SJCRH30 (cell line): ENCODE measurements around the gene SAE1. TPM values are rescaled to one million over a fixed set of nuclear protein-coding genes. Genes with fewer than 3 reads are reported as not detected.

Experiments used
- DNase-seq, 2 experiments: peaks; one replicate each; pipeline ENCODE4 v3.0.0-alpha.2; 2015 to 2020
- H3K27ac ChIP-seq: fragments of 250-450 bp; sonication (Bioruptor Pico); 2 replicates; pipeline ENCODE4 v1.5.1; 2020; ENCODE audit warnings: mild to moderate bottlenecking, moderate library complexity
- H3K27me3 ChIP-seq: fragments of 250-450 bp; sonication (Bioruptor Pico); 2 replicates; pipeline ENCODE4 v1.5.1; 2020; ENCODE audit warnings: mild to moderate bottlenecking, moderate library complexity
- H3K36me3 ChIP-seq: fragments of 250-450 bp; sonication (Bioruptor Pico); 2 replicates; pipeline ENCODE4 v1.5.1; 2020; ENCODE audit warnings: mild to moderate bottlenecking, moderate library complexity
- H3K4me1 ChIP-seq: fragments of 250-450 bp; sonication (Bioruptor Pico); 2 replicates; pipeline ENCODE4 v1.5.1; 2020; ENCODE audit warnings: mild to moderate bottlenecking, moderate library complexity
- H3K4me3 ChIP-seq: fragments of 250-450 bp; sonication (Bioruptor Pico); 2 replicates; pipeline ENCODE4 v1.5.1; 2020; ENCODE audit warnings: mild to moderate bottlenecking, moderate library complexity
- H3K9me3 ChIP-seq: fragments of 250-450 bp; sonication (Bioruptor Pico); replicated peaks from 2 replicates; pipeline ENCODE4 v1.5.1; 2020; ENCODE audit warnings: mild to moderate bottlenecking, moderate library complexity
- total RNA-seq: library from RNA; depleted of rRNA; stranded (reverse); fragments of >200 nt; shearing (Covaris generic); gene quantifications from 2 replicates; pipeline ENCODE4 v1.2.3, GENCODE V29; 2014

SAE1 gene
- total RNA-seq, 1 experiment from 2014 or later, result 219 TPM

DNA sequence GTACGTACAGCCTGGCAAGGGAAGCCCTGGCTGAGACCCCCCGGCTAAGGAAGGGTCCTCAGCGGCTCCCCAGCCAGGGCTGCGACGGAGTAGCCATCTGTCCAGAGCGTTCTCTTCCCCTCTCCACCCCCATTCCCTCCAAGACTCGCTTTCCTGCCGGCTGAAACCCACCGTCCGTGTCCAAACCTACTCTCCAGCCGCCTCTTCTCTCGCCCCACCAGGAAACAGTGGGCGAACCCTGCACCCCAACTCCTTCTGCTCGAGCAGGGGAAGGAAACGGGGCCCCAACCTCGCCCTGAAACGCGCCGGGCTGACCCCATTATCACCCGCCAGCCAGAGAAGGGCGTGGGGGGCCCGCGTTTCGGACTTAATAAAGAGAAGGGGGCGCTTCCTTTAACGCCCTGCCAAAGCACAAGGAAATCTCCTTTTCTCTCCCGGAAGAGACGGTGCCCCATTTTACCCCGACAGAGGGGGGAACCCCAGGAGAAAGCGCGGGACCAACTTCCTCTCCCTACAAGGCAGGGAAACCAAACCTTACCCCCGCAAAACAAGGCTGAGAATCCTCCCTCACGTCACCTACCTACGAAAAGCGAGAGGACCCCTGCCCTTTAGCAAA is 19.5 kb upstream of the SAE1 start:
- DNase-seq, result peak in 1 of 2 experiments; percentile 34
- H3K4me3 ChIP-seq, result peak overlapping the region; percentile 83
- H3K27ac ChIP-seq, result peak overlapping the region; percentile 99
- H3K27me3 ChIP-seq, result no peaks in the 10 kb centered on the region
- H3K4me1 ChIP-seq, result peaks cover 8% of the 10 kb centered on the region; the same call in 1 of the 2 replicates
- no peaks in the 10 kb centered on the region for H3K9me3 ChIP-seq
- H3K36me3 ChIP-seq, result peaks cover 11% of the 10 kb centered on the region; the same call in 1 of the 2 replicates

DNA sequence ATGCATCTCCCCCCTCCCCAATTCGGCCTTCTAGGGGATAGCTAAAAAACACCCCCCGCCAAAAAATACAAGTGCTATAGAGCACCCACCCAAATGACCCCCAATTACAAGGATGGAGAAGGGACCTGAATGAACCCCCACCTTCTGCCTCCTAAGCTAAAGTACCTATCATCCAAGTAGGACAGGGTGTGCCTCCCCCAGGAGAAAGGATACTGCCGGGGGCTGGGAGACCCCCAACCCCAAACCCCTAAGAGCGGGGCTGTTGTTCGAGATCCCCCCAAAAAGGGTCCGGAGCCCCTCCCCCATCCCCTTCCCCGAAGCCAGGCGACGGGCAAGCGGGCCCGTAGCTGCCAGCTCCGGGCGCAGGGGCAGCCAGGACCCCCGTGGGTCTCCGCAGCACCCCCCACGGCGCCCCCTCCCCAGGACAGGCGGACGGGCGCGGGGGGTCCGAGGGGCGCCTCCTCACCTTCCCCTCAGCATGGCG is 18.9 kb upstream of the SAE1 start:
- peak overlapping the region; percentile 83 for H3K4me3 ChIP-seq
- peaks cover 8% of the 10 kb centered on the region; the same call in 1 of the 2 replicates for H3K4me1 ChIP-seq
- H3K27ac ChIP-seq, result peak overlapping the region; percentile 99
- H3K27me3 ChIP-seq, result no peaks in the 10 kb centered on the region
- no peak for DNase-seq
- H3K9me3 ChIP-seq, result no peaks in the 10 kb centered on the region
- H3K36me3 ChIP-seq, result peaks cover 9% of the 10 kb centered on the region; the same call in 1 of the 2 replicates

DNA sequence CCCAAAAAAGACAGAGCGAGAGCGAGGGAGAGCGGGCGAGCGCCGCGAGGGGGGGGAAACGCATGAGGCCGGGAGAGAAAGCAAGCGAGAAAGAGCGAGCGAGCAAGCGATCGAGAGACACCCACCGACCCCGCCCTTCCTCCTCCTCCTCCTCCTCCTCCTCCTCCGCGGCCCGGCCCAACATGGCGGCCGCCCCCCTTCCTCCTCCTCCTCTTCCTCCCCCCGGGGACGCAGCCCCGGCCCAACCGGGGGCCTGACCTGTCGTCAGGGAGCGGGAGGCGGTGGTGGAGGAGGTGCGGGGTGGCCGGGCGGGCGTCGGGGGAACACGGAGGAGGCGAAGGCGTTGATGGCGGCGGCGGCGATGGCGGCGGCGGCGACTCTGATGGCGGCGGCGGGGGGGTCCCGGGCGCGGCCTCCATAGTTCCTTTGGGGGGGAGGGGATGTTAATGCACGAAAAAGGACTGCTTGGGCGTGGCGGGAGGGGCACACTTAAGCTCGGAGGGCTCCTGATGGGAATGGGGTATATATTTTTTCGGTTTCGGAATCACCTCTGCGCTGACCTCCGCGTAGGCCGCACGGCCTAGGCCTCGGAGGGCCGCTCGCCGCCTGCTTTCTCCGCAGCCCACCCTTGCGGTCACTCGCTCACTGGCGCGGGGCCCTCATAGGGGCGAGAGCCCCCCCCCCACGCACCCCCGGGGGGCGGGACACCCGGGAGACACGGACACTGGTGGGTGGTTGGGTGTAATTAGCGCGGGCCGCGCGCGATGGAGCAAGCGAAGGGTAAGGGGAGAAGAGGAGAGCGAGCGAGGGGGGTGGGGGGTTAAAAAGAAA is 18.3 kb upstream of the SAE1 start:
- H3K4me1 ChIP-seq, result peaks cover 8% of the 10 kb centered on the region; the same call in 1 of the 2 replicates
- peak overlapping the region; percentile 83 for H3K4me3 ChIP-seq
- no peaks in the 10 kb centered on the region for H3K27me3 ChIP-seq
- peak; percentile 79 to 82 for DNase-seq
- peaks cover 9% of the 10 kb centered on the region; the same call in 1 of the 2 replicates for H3K36me3 ChIP-seq
- H3K27ac ChIP-seq, result peak overlapping the region; percentile 99
- no peaks in the 10 kb centered on the region for H3K9me3 ChIP-seq

DNA sequence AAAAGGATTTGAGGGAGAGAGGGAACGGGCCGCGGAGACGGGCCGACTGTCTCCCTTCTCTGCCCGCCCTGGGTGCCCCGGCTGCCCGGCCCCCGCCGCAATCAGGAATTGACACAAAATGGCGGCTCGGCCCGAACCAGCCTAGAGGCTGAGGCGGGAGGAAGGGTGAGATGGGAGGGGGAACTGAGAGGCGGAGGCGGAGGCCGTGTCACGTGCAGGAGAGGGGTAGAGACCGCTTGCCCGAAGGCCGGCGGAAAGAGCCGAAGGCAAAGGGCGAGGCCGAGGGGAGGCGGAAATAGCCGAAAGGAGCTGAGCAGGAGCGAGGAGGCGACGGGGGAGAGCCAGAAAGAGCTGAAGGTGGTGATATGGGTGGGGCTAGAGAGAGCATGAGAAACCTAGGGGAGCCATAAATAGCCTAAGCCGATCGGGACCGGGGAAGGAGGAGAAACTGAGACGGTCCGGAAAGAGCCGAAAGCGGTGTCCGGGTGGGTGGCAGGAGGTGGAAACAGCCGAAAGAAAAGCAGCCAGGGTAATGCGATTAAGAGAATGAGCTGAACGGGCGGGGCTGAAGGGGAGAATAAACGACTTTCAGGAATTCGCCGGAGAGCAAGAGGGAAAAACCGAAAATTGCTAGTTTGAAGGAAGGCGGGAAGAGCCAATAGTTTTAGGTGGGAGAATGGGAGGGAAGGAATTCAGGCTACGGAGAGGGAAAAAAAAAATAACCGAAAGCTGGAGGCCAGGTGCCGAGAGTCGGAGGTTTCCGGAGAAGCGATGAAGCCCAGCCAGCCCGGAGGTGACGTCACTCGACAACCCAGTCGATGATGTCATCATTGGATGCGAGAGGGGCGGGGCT is 17.4 kb upstream of the SAE1 start, which contains the start of gene ZC3H4:
Gene ZC3H4, minus strand, starts transcription at position 780 of the 853 bp plus-strand sequence. CDS start 1,192 bp downstream, outside the sequence.
- Histone ChIP-seq H3K27ac (peak within 1 kb of the TSS; percentile 99), H3K4me1 (peaks cover 8% of the 10 kb centered on the region; the same call in 1 of the 2 replicates), H3K9me3 (no peaks in the 10 kb centered on the region), H3K27me3 (no peaks in the 10 kb centered on the region), H3K4me3 (peak within 1 kb of the TSS; percentile 83), H3K36me3 (peaks cover 9% of the 10 kb centered on the region; the same call in 1 of the 2 replicates)
- peak; percentile 99 for DNase-seq

DNA sequence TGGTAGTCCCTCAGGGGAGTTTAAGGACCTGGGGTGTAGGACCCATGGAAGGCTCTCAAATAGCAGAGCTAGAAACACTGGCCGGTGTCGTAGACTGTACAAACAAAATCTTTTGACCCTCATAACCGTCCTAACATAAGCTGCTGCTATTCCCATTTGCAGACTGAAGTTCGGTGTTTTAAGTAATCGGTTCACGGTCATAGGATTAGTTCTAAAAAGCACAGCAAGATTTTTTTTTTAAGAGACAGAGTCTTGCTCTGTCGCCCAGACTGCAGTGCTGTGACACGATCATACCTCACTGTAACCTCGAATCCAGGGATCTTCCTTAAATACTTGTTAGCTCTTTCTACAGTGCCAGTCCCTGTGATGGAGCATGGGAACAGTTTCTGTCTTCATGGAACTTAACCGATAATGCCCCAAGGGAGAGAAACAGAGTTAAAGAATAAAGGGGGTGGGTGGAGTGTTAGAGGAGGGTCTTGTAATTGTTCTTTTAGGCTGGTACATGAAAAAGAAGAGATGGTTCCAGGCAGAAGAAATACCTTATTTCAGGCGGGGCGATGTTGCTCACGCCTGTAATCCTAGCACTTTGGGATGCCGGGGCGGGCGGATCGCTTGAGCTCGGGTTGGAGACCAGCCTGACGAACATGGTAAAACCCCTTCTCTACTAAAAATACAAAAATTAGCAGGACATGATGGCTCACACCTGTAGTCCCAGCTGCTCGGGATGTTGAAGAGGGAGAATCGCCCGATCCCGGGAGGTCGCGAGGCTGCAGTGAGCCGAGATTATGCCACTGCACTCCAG is 16.6 kb upstream of the SAE1 start:
- H3K4me1 ChIP-seq, result peaks cover 8% of the 10 kb centered on the region; the same call in 1 of the 2 replicates

DNA sequence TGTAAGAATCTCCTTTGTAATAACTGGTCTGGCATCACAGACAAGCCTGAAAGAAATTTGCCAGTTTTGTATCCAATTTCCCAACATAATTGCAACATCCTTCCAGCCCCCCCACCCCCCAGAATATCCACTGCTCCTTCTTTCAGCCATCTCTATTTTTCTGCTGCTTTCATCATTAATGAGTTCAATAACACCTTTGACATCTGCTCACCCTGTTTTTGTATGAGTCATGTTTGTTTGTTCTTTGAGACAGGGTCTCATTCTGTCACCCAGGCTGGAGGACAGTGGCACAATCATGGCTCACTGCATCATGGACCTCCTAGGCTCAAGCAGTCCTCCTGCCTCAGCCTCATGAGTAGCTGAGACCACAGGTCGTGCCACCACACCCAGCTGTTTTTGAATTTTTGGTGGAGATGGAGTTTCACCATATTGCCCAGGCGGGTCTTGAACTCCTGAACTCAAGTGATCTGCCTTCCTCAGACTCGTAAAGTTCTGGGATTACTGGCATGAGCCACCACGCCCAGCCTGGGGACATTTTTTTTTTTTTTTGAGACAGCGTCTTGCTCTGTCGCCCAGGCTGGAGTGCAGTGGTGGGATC is 10.1 kb upstream of the SAE1 start:
- no peak for DNase-seq
- H3K4me1 ChIP-seq, result peaks cover 9% of the 10 kb centered on the region
- no peaks in the 10 kb centered on the region for H3K9me3 ChIP-seq
- H3K27ac ChIP-seq, result no peak overlapping the region
- no peaks in the 10 kb centered on the region for H3K36me3 ChIP-seq
- no peak overlapping the region for H3K4me3 ChIP-seq
- no peaks in the 10 kb centered on the region for H3K27me3 ChIP-seq

More for the DNA sequence above, 16.6 kb upstream of the SAE1 start:
- peak in 1 of 2 experiments; percentile 45 for DNase-seq
- Histone ChIP-seq H3K4me3 (peak overlapping the region; percentile 83), H3K27ac (peak overlapping the region; percentile 99), H3K9me3 (no peaks in the 10 kb centered on the region), H3K27me3 (no peaks in the 10 kb centered on the region), H3K36me3 (peaks cover 8% of the 10 kb centered on the region; the same call in 1 of the 2 replicates)

DNA sequence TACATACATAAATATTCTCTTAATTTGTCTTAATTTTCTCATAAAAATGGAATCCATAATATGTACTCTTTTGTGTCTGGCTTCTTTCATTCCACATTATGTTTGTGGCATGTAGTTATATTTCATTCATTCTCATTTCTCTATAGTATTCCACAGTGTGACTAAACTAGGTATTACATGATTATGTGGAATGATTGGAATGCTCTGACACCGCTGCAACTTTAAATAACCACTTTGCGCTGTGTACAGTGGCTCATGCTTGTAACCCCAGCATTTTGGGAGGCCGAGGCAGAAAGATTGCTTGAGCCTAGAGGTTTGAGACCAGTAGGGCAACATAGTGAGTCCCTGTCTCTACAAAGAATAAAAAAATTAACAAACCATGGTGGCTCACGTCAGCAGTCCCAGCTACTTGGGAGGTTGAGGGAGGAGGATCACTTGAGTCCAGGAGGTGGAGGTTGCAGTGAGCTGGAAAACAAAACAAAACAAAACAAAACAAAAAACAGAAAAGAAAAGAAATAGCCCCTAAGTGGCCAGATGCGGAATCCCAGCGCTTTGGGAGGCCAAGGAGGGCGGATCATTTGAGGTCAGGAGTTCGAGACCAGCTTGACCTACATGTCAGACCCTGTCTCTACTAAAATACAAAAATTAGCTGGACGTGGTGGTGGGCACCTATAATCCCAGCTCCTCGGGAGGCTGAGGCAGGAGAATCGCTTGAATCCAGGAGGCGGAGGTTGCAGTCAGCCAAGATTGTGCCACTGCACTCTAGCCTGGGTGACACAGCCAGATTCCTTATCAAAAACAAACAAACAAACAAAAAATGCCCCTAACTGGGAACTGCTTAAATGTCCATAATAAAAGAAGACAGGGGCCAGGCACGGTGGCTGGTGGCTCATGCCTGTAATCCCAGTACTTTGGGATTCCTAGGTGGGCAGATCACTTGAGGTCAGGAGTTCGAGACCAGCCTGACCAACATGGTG is 8.0 kb upstream of the SAE1 start:
- Histone ChIP-seq H3K27ac (peak overlapping the region; percentile 29; the same call in 1 of the 2 replicates), H3K36me3 (no peaks in the 10 kb centered on the region), H3K9me3 (no peaks in the 10 kb centered on the region), H3K4me1 (peaks cover 9% of the 10 kb centered on the region), H3K4me3 (no peak overlapping the region), H3K27me3 (no peaks in the 10 kb centered on the region)
- DNase-seq, result peak; percentile 50 to 55

DNA sequence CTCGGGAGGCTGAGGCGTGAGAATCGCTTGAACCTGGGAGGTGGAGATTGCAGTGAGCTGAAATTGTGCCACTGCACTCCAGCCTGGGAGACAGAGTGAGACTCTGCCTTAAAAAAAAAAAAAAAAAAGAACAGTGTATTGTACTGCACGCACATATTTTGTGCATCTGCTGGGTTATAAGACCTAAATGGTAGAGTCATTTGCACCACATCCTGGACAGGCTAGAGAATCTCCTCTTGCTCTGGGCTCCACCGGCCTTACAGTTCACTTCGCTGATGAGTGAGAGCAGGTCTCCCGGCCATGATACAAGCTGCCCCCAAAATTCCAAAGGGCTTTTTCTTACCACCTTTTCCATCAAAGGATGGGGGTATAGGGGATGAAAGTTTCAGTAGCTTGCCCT is 7.2 kb upstream of the SAE1 start:
- Histone ChIP-seq H3K36me3 (no peaks in the 10 kb centered on the region), H3K4me3 (no peak overlapping the region), H3K9me3 (no peaks in the 10 kb centered on the region), H3K27me3 (no peaks in the 10 kb centered on the region), H3K4me1 (peaks cover 9% of the 10 kb centered on the region), H3K27ac (no peak overlapping the region)
- no peak for DNase-seq

DNA sequence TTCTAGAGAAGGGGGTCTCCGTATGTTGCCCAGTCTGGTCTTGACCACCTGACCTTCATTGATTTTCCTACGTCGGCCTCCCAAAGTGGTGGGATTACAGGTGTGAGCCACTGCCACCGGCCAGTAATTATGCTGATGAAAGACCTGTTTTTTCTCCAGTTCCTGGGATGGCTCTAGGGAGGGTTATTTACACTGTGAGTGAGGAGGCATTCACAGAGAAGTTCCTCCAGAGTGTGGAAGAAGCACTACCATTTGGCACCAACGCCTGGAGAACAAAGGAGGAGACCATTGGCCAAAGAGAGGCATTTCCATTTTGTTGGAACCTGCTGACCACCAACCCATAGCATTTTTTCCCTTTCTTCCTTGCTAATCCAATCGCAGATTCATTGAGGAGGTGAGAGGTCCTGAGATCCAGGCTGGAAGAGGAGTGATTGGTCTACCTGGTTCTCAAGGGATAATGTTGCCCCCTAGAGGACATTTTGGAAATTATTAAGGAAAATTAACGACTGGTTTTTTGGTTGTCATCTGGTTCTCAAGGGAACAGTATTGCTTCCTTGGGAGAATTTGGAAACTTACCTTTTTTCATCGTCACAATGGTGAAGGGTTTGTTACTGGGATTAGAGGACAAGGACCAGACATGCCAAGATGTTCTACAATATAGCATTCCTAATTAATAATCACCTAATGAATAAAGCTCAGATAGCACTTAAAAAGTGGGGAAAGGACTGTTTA is 5.5 kb upstream of the SAE1 start:
- DNase-seq, result peak; percentile 48 to 84
- Histone ChIP-seq H3K9me3 (no peaks in the 10 kb centered on the region), H3K27ac (no peak overlapping the region), H3K4me3 (no peak overlapping the region), H3K27me3 (no peaks in the 10 kb centered on the region), H3K4me1 (peaks cover 9% of the 10 kb centered on the region), H3K36me3 (no peaks in the 10 kb centered on the region)

DNA sequence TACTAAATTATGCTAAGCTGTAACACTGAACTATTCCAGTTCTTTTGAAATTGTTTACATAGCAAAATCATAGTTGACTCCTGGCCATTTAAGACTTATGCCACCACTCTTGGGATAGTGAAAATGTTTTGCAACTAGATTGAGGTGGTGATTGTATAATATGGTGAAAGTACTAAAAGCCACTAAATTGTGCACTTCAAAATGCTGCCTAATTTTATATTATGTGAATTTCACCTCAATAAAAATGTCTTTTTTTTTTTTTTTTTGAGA is 5.0 kb upstream of the SAE1 start:
- Histone ChIP-seq H3K27me3 (no peaks in the 10 kb centered on the region), H3K4me1 (peaks cover 9% of the 10 kb centered on the region), H3K4me3 (no peak overlapping the region), H3K27ac (no peak overlapping the region), H3K9me3 (no peaks in the 10 kb centered on the region), H3K36me3 (no peaks in the 10 kb centered on the region)
- DNase-seq, result no peak

DNA sequence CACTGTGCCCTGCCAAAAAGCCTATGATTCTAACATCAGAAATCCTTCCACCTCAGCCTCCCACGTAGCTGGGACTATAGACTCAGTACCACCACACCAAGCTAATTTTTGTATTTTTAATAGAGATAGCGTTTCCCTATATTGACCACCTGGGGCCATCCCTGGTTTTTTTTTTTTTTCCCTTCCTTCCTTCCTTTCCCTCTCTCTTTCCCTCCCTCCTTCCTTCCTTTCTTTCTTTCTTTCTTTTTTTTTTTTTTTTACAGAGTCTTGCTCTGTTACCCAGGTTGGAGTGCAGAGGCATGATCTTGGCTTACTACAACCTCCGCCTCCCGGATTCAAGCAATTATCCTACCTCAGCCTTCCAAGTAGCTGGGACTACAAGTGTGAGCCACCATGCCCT is 1.1 kb upstream of the SAE1 start:
- Histone ChIP-seq H3K36me3 (peaks cover 9% of the 10 kb centered on the region), H3K4me1 (peaks cover 3% of the 10 kb centered on the region; the same call in 1 of the 2 replicates), H3K27me3 (no peaks in the 10 kb centered on the region), H3K27ac (no peak overlapping the region), H3K9me3 (no peaks in the 10 kb centered on the region), H3K4me3 (no peak overlapping the region)
- DNase-seq, result no peak

DNA sequence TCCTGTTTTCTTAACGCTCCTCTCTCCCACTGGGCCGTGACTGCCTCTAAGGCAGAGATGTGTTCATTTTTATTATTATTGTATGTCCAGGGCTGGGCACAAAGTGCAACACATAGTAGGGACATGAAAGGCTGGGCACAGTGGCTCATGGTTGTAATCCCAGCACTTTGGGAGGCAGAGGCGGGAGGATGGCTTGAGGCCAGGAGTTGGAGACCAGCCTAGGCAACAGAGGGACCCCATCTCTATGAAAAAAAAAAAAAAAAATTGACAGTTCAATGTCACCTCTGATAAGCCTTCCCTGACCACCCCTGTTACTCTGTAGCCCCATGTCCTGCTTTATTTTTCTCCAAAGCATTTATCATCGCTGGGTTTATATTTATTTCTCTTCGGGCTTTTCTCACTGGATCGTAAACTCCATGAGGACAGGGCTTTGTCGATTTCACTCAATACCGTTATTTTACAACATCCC is 481 bp upstream of the SAE1 start:
- H3K27ac ChIP-seq, result no peak overlapping the region; the same call in 1 of the 2 replicates
- peak overlapping the region; percentile 88 for H3K4me3 ChIP-seq

More for the DNA sequence above, 481 bp upstream of the SAE1 start:
- Histone ChIP-seq H3K36me3 (peaks cover 9% of the 10 kb centered on the region), H3K4me1 (peaks cover 3% of the 10 kb centered on the region; the same call in 1 of the 2 replicates), H3K27me3 (no peaks in the 10 kb centered on the region), H3K9me3 (no peaks in the 10 kb centered on the region)
- no peak for DNase-seq
